ENCODE results near the gene NBPF3.
A peak's percentile ranks its signal among the peaks of the same experiment; 100 is the strongest.

GRCh38 chr1:21508580-21509350 lies 68.8 kb downstream of the NBPF3 start:
- TF ChIP-seq CTCF (IDR thresholded peaks at IDR 0.05) (peak; percentile 23 to 65 (median 46)), POLR2A (IDR thresholded peaks at IDR 0.05) (no peak)

All from esophagus squamous epithelium (tissue), 4 donors.